ENCODE results near the gene PTGES2.
"Not testable (repeated sequence)": the region's sequence is repeated elsewhere in the genome, so short reads cannot be mapped to it uniquely, and the experiment has no call there.

PTGES2 gene

DNA sequence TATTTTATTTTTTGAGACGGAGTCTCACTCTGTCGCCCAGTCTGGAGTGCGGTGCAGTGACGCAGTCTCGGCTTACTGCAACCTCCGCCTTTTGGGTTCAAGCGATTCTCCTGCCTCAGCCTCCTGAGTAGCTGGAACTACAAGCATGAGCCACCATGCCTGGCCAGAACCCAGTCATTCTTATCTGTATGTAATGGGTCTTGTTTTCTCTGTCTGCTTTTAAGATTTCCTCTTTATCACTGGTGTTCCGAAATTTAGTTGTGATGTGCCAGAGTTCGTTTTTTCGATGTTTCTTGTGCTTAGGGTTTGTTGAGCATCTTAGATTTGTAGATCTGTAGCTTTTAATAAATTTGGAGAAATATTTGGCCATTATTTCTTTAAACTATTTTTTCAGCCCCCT is 40.3 kb downstream of the PTGES2 start:
- no peak for DNase-seq (ENCODE audit: low spot score)

- DNase-seq (ENCODE audit: low spot score) = no peak
Measured at GRCh38 chr9:128085943-128086342, 41.6 kb downstream of the PTGES2 start.

- DNase-seq (ENCODE audit: low spot score) = no peak
Measured at GRCh38 chr9:128084746-128085145, 42.8 kb downstream of the PTGES2 start.

GRCh38 chr9:128082151-128082550 is 45.4 kb downstream of the PTGES2 start:
- DNase-seq (ENCODE audit: low spot score) = no peak

DNA sequence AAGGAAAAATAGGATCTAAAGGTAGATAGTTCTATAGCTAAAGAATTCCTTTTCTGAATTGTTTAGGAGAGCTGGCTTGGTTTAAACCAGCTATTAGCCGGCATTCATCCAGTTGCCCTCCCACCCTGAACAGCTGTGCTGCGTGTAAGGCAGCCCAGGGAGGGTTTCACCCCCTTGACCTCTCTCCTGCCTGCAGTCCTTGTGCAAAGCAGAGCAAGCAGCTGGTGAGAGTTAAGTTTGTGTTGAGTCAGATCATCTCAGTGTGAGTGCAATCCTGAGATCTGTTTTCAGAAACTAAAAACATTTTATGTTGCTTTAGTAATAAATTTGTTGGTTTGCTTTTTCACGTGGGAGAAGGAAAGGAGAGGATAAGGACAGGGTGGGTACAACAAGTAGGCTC is 46.5 kb downstream of the PTGES2 start:
- DNase-seq (ENCODE audit: low spot score) = no peak

DNA sequence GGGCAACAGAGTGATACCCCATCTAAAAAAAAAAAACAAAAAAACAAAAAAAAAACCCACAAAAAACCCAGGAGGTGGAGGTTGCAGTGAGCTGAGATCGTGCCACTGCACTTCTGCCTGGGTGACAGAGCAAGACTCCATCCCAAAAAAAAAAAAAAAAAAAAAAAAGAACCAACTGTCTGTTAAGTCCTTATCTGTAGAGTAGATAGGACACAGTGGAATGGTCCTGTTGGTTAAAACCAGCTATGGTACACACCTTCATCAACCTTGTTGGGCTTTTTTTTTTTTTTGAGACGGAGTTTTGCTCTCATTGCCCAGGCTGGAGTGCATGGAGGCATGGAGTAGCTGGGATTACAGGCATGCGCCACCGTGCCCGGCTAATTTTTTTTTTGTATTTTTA is 47.3 kb downstream of the PTGES2 start:
- DNase-seq (ENCODE audit: low spot score) = no peak

DNA sequence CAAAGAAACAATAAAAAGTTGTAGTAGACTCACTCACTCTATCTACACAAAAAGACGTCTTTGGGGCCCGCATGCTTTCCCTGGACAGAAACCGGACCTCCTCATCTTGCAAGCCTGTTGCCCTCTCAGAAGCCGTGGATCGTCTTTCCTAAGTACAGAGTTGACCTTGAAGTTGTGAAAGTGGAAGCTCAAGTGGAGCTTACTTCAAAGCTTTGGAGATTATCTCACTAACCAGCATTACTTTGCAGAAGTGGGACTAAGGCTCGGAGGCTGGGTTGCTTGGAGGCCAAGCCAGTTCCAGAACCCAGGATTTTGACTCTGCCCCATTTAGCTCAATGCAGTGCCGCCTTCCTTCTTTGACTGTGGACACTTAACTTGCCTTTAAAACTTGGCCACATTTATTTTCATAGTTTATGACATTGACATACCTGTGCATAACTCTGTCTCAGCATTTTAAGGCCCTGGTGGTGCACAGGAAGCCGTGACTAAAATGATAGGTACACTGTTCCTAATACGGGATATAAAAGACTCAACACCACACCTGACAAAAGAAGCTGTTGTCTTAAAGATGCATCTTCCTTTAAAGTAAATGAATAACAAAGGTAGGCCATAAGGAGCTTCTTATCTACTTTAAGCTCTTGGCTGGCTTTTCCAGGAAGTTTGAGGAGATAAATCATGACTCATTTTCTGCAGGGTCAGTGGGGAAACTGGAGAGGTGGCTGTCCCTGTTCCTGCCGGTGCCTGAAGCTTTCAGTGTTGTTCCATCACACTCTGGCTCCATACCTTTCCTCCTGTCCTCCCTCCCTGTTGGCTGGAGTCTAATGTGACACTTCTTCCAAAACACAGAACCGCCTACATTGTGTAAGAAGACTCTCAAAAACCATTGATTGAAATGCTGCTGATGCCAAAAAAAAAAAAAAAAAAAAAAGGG is 48.8 kb downstream of the PTGES2 start:
- DNase-seq (ENCODE audit: low spot score) = peak; percentile 37

- DNase-seq (ENCODE audit: low spot score) = no peak
Measured at GRCh38 chr9:128077847-128078503, 49.6 kb downstream of the PTGES2 start.

- no peak for DNase-seq (ENCODE audit: low spot score)
Measured at GRCh38 chr9:128073253-128073886, 54.2 kb downstream of the PTGES2 start.

GRCh38 chr9:128072144-128073021 is 55.1 kb downstream of the PTGES2 start:
- peak; percentile 55 for DNase-seq (ENCODE audit: low spot score)

GRCh38 chr9:128071475-128071874 is 56.1 kb downstream of the PTGES2 start:
- not testable (repeated sequence) for DNase-seq (ENCODE audit: low spot score)

- DNase-seq (ENCODE audit: low spot score) = no peak
Measured at GRCh38 chr9:128070874-128071273, 56.7 kb downstream of the PTGES2 start.

Measured in kidney capillary endothelial cell (primary cell).